HEK293 (cell line): Measurements from ENCODE around the gene GATA1.
A peak's percentile ranks its signal among the peaks of the same experiment; 100 is the strongest.

Source experiments
- ATF2 ChIP-seq: fragments of 450-650 bp; formaldehyde crosslinking; IDR thresholded peaks from 2 replicates; pipeline ENCODE4 v1.5.1; 2016; ENCODE audit warnings: missing biosample characterization, missing genetic modification characterization, low read depth
- KLF16 ChIP-seq: fragments of 450-650 bp; formaldehyde crosslinking; IDR thresholded peaks from 2 replicates; pipeline ENCODE4 v1.5.1; 2017; ENCODE audit warnings: missing biosample characterization, missing genetic modification characterization
- SCRT1 ChIP-seq: fragments of 450-650 bp; formaldehyde crosslinking; IDR thresholded peaks from 2 replicates; pipeline ENCODE4 v1.5.1; 2016; ENCODE audit warnings: missing biosample characterization, missing genetic modification characterization, borderline replicate concordance
- SP2 ChIP-seq: fragments of 450-650 bp; formaldehyde crosslinking; IDR thresholded peaks from 2 replicates; pipeline ENCODE4 v1.5.1; 2016; ENCODE audit warnings: missing biosample characterization, missing genetic modification characterization
- SP3 ChIP-seq: fragments of 450-650 bp; formaldehyde crosslinking; IDR thresholded peaks from 2 replicates; pipeline ENCODE4 v1.5.1; 2016; ENCODE audit warnings: missing biosample characterization, missing genetic modification characterization
- SP7 ChIP-seq: fragments of 450-650 bp; formaldehyde crosslinking; IDR thresholded peaks from 2 replicates; pipeline ENCODE4 v1.5.1; 2016; ENCODE audit warnings: missing biosample characterization, missing genetic modification characterization
- WT1 ChIP-seq: fragments of 450-650 bp; formaldehyde crosslinking; IDR thresholded peaks from 2 replicates; pipeline ENCODE4 v1.5.1; 2016; ENCODE audit warnings: missing biosample characterization, missing genetic modification characterization
- ZBTB10 ChIP-seq: fragments of 450-650 bp; formaldehyde crosslinking; IDR thresholded peaks from 2 replicates; pipeline ENCODE4 v1.5.1; 2016; ENCODE audit warnings: missing biosample characterization, missing genetic modification characterization
- ZBTB20 ChIP-seq: fragments of 450-650 bp; formaldehyde crosslinking; IDR thresholded peaks from 2 replicates; pipeline ENCODE4 v1.5.1; 2016; ENCODE audit warnings: missing biosample characterization, missing genetic modification characterization
- ZEB2 ChIP-seq: fragments of 450-650 bp; formaldehyde crosslinking; IDR thresholded peaks from 2 replicates; pipeline ENCODE4 v1.5.1; 2016; ENCODE audit warnings: missing biosample characterization, missing genetic modification characterization
- ZIC2 ChIP-seq: fragments of 450-650 bp; formaldehyde crosslinking; IDR thresholded peaks from 2 replicates; pipeline ENCODE4 v1.5.1; 2016; ENCODE audit warnings: missing biosample characterization, missing genetic modification characterization
- ZNF10 ChIP-seq: fragments of 450-650 bp; formaldehyde crosslinking; IDR thresholded peaks from 2 replicates; pipeline ENCODE4 v1.5.1; 2017; ENCODE audit warnings: missing biosample characterization, missing genetic modification characterization
- ZNF121 ChIP-seq: fragments of 450-650 bp; formaldehyde crosslinking; IDR thresholded peaks from 2 replicates; pipeline ENCODE4 v1.5.1; 2016; ENCODE audit warnings: missing biosample characterization, missing genetic modification characterization
- ZNF2 ChIP-seq: fragments of 450-650 bp; formaldehyde crosslinking; IDR thresholded peaks from 2 replicates; pipeline ENCODE4 v1.5.1; 2016; ENCODE audit warnings: missing biosample characterization, missing genetic modification characterization
- ZNF202 ChIP-seq: fragments of 450-650 bp; formaldehyde crosslinking; IDR thresholded peaks from 2 replicates; pipeline ENCODE4 v1.5.1; 2016; ENCODE audit warnings: missing biosample characterization, missing genetic modification characterization, borderline replicate concordance
- ZNF239 ChIP-seq: fragments of 450-650 bp; formaldehyde crosslinking; IDR thresholded peaks from 2 replicates; pipeline ENCODE4 v1.5.1; 2016; ENCODE audit warnings: missing biosample characterization, missing genetic modification characterization
- ZNF324 ChIP-seq: fragments of 450-650 bp; formaldehyde crosslinking; IDR thresholded peaks from 2 replicates; pipeline ENCODE4 v1.5.1; 2016; ENCODE audit warnings: missing biosample characterization, missing genetic modification characterization
- ZNF341 ChIP-seq: fragments of 450-650 bp; formaldehyde crosslinking; IDR thresholded peaks from 2 replicates; pipeline ENCODE4; 2016; ENCODE audit warnings: low read depth, missing biosample characterization, missing genetic modification characterization
- ZNF513 ChIP-seq: fragments of 450-650 bp; IDR thresholded peaks from 2 replicates; pipeline ENCODE4 v1.5.1; 2018; ENCODE audit warnings: missing biosample characterization, missing genetic modification characterization
- ZNF530 ChIP-seq: fragments of 450-650 bp; formaldehyde crosslinking; IDR thresholded peaks from 2 replicates; pipeline ENCODE4 v1.5.1; 2016; ENCODE audit warnings: low read depth, missing biosample characterization, missing genetic modification characterization
- ZNF580 ChIP-seq: fragments of 450-650 bp; formaldehyde crosslinking; IDR thresholded peaks from 2 replicates; pipeline ENCODE4 v1.5.1; 2016; ENCODE audit warnings: missing biosample characterization, missing genetic modification characterization
- ZNF629 ChIP-seq: fragments of 450-650 bp; formaldehyde crosslinking; IDR thresholded peaks from 2 replicates; pipeline ENCODE4 v1.5.1; 2017; ENCODE audit warnings: missing biosample characterization, missing genetic modification characterization
- ZNF76 ChIP-seq: fragments of 450-650 bp; formaldehyde crosslinking; IDR thresholded peaks from 2 replicates; pipeline ENCODE4; 2016; ENCODE audit warnings: low read depth, missing biosample characterization, missing genetic modification characterization, borderline replicate concordance
- ZNF777 ChIP-seq: fragments of 450-650 bp; formaldehyde crosslinking; IDR thresholded peaks from 2 replicates; pipeline ENCODE4 v1.5.1; 2017; ENCODE audit warnings: missing biosample characterization, missing genetic modification characterization, borderline replicate concordance
- ZNF843 ChIP-seq: fragments of 450-650 bp; formaldehyde crosslinking; IDR thresholded peaks from 2 replicates; pipeline ENCODE4 v1.5.1; 2016; ENCODE audit warnings: missing biosample characterization, missing genetic modification characterization
- TF ChIP-seq, protein P1 (sequence below): fragments of 450-650 bp; formaldehyde crosslinking; IDR thresholded peaks from 2 replicates; pipeline ENCODE4 v1.5.1; 2016; ENCODE audit warnings: missing biosample characterization, missing genetic modification characterization

GATA1 gene

GRCh38 chrX:48801280-48802088, 15.1 kb downstream of the GATA1 start, which contains the start of gene HDAC6 (continued):
- TF ChIP-seq ZBTB10 (tag by site-specific recombination) (no peak), ZNF777 (tag by site-specific recombination) (0 out of 2 replicates have a peak, but pooled peaks have one; percentile 46), ZNF530 (no peak), SP3 (tag by site-specific recombination) (peak; percentile 94), ZNF513 (no peak), ZNF580 (tag by site-specific recombination) (peak; percentile 70), WT1 (tag by site-specific recombination) (peak; percentile 38; the same call in 1 of the 2 replicates), ZNF202 (tag by site-specific recombination) (no peak), SP2 (tag by site-specific recombination) (peak; percentile 96), ZNF121 (tag by site-specific recombination) (peak; percentile 23; the same call in 1 of the 2 replicates), ZNF341 (peak; percentile 88; the same call in 1 of the 2 replicates), ATF2 (tag by site-specific recombination) (peak; percentile 88), ZNF324 (tag by site-specific recombination) (peak; percentile 92), ZEB2 (peak; percentile 79), SCRT1 (no peak), ZNF2 (peak; percentile 93), ZIC2 (tag by site-specific recombination) (peak; percentile 70; the same call in 1 of the 2 replicates), ZNF76 (tag by site-specific recombination) (peak; percentile 89), KLF16 (tag by site-specific recombination) (peak; percentile 91), ZBTB20 (tag by site-specific recombination) (peak; percentile 78), ZNF843 (tag by site-specific recombination) (0 out of 2 replicates have a peak, but pooled peaks have one; percentile 21), ZNF10 (tag by site-specific recombination) (0 out of 2 replicates have a peak, but pooled peaks have one; percentile 42), SP7 (tag by site-specific recombination) (peak; percentile 83), ZNF239 (tag by site-specific recombination) (no peak), ZNF629 (peak; percentile 98)
- TF ChIP-seq, protein P1, sequence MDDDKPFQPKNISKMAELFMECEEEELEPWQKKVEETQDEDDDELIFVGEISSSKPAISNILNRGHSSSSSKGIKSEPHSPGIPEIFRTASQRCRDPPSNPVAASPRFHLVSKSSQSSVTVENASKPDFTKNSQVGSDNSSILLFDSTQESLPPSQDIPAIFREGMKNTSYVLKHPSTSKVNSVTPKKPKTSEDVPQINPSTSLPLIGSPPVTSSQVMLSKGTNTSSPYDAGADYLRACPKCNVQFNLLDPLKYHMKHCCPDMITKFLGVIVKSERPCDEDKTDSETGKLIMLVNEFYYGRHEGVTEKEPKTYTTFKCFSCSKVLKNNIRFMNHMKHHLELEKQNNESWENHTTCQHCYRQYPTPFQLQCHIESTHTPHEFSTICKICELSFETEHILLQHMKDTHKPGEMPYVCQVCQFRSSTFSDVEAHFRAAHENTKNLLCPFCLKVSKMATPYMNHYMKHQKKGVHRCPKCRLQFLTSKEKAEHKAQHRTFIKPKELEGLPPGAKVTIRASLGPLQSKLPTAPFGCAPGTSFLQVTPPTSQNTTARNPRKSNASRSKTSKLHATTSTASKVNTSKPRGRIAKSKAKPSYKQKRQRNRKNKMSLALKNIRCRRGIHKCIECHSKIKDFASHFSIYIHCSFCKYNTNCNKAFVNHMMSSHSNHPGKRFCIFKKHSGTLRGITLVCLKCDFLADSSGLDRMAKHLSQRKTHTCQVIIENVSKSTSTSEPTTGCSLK (tag by site-specific recombination) = no peak
